ENCODE data around the gene SET.
"Not testable (repeated sequence)": the region's sequence is repeated elsewhere in the genome, so short reads cannot be mapped to it uniquely, and the experiment has no call there.

The SET gene

GRCh38 chr9:128689293-128689774 lies 312 bp downstream of the SET start:
- DNase-seq, result peak; percentile 63

GRCh38 chr9:128689820-128690683 lies 1.0 kb downstream of the SET start:
- peak; percentile 53 for DNase-seq

- DNase-seq, result no peak
Measured at GRCh38 chr9:128690684-128691034, 1.6 kb downstream of the SET start.

DNA sequence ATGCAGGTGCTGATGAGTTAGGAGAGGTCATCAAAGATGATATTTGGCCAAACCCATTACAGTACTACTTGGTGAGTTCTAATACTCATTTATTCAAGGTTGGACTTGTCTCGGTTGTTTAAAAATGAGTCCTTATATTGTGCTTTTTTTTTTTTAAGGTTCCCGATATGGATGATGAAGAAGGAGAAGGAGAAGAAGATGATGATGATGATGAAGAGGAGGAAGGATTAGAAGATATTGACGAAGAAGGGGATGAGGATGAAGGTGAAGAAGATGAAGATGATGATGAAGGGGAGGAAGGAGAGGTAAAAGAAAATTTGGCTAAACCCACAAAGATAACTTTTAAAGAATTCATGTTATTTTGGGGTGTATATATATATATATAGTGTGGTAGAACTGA lies 4.7 kb downstream of the SET start:
- not testable (repeated sequence) for DNase-seq

GRCh38 chr9:128694344-128694743 lies 5.3 kb downstream of the SET start:
- no peak for DNase-seq

DNA sequence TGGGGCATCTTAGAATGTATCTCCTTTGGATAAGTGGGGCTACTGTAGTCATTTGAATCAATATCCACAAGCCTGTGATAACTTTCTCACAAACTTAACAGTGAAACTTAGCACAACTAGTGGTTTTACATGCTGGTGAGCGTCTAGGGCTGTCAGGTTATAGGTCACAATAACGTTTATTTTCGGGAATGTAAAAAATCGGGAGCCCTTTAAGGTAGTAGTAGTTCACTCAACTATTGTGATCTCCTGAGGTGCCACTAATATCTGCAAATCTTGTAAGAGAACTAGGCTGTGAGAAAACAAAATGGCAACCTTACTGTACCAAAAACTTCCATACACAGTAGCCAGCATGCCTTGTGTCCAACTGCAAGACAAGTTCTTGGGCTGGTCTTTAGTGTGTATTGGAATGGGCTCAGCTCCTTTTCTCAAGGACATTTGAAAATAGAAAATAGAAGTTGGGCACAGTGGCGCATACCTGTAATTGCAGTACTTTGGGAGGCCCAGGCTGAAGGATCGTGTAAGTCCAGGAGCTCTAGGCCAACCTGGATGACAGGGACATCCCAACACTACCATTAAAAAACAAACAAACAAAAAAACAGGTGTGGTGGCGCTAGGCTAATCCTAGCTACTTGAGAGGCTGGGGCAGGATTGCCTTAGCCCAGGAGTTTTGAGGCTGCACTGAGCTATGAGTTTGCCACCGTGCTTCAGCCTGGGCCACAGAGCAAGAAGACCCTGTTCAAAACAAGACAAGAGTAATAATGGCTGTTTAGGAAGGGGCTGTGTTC lies 8.1 kb downstream of the SET start:
- no peak for DNase-seq

DNA sequence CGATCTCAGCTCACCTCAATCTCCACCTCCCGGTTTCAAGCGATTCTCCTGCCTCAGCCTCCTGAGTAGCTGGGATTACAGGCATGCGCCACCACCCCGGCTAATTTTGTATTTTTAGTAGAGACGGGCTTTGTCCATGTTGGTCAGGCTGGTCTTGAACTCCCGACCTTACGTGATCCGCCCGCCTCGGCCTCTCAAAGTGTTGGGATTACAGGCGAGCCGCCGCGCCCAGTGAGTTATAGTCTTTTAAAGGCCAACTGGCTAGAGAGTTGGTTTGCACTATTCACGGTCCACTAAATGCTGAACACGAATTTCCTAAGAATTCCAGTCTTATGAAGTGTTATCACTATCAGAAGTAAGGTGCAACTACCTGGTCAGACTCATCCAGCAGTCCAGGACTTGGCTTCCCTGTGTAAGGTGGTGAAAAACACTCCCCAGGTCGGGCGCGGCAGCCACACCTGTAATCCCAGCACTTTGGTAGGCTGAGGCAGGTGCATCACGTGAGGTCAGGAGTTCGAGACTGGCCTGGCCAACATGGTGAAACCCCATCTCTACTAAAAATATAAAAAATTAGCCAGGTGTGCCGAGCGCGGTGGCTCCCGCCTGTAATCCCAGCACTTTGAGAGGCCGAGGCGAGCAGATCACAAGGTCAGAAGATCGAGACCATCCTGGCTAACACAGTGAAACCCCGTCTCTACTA lies 10.2 kb downstream of the SET start:
- not testable (repeated sequence) for DNase-seq

- DNase-seq, result no peak
Measured at GRCh38 chr9:128701227-128701854, 12.3 kb downstream of the SET start.

DNA sequence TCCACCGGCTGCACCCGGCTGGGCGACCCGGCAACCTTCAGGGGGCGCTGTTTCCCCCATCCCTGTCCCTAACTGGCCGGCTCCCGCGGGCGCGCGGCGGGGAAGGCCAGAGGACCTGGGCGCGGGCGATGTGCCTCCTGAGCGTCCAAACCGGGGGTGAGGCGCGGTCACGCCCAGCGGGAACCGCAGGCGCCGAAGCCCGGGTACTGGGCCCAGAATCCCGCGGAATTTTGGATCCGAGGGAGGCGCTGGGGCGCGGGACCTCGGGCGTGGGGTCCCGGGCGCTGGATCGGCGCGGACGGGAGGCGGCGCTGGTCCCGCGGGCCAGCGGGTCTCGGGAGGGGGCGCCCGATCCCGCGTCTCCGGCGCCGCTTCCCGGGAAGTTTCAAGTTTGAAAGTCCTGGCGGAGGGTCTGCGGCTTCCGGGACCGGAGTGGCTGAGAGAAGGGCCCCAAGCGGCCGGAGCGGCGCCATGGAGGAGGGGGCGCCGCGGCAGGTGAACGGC lies 13.5 kb downstream of the SET start, which contains the start of gene PKN3:
Gene PKN3, plus strand, starts transcription at position 59 of the 504 bp plus-strand sequence. Its CDS starts 413 bp downstream, at position 472.
- DNase-seq, result peak; percentile 93

DNA sequence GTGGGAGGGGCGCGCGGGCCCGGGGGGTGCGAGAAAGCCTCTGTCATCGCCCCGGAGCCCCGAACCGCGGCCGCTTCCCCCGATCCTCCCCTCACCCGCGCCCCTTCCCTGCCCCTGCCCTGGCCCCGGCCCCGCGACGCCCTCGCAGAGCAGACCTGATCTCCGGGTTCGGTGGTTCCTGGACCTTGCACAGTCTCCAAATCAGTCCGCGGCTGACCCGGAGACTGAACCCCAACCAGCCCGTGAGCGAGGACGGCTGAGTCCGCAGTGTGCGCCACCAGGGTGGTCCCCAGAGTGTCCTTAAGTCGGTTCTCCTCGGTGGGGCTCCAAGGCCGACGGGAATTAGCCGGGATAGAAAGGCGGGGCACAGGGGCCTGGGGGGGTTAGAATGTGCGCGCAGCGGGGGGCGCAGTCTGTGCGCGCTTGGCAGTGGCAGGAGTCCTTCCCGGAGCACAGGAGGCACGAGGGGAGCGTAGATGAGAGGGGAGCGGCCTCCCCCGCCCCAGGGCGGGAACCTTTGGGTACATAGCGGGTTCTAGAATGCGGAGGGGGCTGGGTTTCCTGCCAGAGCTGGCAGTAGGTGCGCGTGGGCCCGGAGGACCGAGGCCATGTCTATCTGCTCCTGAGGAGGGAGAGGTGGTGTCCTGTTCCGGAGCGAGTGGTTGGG lies 14.1 kb downstream of the SET start:
- DNase-seq, result peak; percentile 64

GRCh38 chr9:128703616-128704355 lies 14.8 kb downstream of the SET start:
- peak; percentile 42 for DNase-seq

- no peak for DNase-seq
Measured at GRCh38 chr9:128704356-128704670, 15.3 kb downstream of the SET start.

GRCh38 chr9:128705051-128705965 lies 16.3 kb downstream of the SET start:
- DNase-seq, result no peak

DNA sequence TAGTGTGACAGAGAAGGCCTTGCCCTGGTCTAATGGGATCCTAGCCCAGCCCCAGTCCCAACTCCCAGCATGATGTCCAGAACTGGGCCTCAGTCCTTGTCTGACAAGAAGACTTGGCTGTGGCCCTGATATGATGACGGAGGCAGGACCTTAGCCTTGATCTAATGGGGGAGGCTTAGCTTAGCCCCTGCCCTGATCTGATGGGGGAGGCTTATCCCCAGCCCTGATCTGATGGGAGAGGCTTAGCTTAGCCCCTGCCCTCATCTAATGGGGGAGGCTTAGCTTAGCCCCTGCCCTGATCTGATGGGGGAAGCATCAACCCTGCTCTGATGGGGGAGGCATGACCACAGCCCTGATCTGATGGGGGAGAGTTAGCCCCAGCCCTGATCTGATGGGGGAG lies 17.0 kb downstream of the SET start:
- no peak for DNase-seq

- no peak for DNase-seq
Measured at GRCh38 chr9:128706671-128707381, 17.8 kb downstream of the SET start.

DNA sequence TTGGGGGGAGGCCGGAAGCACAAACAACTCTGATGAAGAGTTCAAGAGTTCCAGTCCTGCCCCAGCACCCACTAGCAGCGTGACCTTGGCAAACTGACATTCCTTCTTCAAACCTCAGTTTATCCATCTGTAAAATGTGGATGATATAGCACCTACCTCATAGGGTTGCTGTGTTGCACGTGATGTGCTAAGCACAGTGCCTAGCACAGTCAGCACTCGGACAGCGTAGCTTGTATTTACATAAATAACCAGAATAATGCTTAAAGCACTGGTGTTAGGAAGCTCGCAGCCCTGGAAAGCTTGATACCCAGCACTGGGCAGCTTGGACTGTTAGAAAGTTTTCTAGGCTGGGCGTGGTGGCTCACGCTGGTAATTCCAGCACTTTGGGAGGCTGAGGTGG lies 18.4 kb downstream of the SET start:
- no peak for DNase-seq

DNA sequence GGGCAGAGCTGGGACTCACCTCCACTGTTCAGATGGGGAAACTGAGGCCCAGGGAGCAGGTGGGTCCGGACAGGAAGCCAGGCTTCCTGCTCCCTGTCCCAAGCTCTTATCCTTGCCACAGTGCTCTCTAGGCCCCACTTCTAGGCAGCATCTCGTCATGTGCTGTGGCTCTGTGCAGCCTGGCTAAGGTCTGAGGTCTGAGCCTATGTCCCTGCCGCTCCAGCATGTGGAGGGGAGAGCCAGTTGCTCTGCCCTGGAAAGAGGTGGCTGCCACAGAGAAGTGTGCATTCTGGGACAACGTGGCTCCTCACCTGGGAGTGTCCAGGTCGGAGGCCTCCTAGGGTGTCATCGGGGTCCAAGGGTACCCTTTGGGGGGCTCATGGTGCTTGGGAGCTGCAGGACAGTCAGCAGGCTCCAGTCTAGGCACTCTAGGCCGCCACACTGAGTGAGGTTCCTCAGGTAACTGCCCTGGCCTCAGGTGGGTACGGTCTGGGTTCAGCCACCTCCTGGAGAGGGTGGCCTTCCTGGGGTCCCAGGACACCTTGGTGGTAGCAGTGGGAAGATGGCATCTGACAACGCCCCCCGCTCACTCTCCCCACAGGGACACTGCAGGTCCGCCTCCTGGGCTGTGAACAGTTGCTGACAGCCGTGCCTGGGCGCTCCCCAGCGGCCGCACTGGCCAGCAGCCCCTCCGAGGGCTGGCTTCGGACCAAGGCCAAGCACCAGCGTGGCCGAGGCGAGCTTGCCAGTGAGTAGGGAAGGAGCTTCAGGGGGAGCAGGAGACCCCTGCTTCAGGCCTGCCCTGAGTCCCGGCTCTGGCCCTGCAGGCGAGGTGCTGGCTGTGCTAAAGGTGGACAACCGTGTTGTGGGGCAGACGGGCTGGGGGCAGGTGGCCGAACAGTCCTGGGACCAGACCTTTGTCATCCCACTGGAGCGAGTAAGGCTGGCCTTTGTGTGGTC lies 23.7 kb downstream of the SET start:
- no peak for DNase-seq

DNA sequence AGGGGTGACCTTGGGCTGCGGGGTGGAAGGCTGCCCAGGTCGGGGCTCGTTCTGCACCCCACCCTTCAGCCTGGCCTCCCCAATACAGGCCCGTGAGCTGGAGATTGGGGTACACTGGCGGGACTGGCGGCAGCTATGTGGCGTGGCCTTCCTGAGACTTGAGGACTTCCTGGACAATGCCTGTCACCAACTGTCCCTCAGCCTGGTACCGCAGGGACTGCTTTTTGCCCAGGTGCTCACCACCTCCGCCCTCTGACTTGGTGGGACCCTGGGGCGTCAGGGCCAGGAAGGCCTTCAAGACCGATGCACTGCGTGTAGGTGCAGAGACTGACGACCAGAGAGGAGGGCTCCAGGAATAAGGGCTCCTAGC lies 24.4 kb downstream of the SET start:
- DNase-seq, result no peak
